Stimulated activated CD4-positive, alpha-beta T cell treated with anti-CD3 and anti-CD28 coated beads, Interleukin-15, amount 100 ng/mL, for 48 hours (primary cell): ENCODE data around the gene PARD3.

Experiments
- DNase-seq, 2 donors: peaks; one replicate each; pipeline ENCODE4 v3.0.0-alpha.2; 2020; ENCODE audit warnings: low read depth in 2 of 2

The PARD3 gene

DNA sequence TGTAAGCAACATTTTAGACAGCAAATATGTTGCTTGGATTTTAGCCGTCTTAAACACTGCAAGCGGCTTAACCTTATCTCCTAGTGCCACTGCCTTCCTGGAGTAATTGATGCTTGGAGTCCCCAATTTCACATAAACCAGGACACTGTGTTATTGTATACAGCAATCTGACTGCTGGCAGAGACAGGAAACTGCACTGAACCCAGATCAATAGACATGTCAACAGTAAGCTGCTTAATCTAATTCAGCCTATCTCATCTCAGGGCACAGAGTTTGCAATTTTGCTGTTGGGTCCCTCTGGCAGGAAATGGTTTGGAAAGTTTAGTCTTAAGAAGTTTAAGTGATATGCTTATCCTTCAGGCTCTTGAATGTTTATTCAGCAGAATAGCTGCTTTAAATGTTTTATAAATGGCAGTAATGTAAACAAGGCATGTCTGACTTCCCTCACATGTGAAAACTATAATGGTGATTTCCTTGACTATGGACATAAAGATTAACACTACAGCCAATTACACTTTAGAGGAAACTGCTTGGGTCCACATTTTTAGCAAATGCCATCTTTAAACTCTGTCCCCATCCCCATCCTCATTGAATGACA is 598.6 kb downstream of the PARD3 start:
- DNase-seq = no peak

DNA sequence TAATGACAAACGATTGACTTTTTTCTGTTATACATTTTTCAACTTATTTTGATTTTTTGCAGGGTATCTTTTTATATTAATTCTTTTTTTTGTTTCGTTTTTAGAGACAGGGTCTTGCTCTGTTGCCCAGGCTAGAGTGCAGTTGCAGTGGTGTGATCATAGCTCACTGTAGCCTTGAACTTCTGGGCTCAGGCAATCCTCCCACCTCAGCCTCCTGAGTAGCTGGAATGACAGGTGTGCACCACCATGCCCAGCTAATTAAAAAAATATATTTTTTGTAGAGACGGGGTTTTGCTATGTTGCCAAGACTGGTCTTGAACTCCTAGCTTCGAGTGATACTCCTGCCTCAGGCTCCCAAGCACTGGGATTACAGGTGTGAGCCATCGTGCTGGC is 601.3 kb downstream of the PARD3 start:
- no peak for DNase-seq

DNA sequence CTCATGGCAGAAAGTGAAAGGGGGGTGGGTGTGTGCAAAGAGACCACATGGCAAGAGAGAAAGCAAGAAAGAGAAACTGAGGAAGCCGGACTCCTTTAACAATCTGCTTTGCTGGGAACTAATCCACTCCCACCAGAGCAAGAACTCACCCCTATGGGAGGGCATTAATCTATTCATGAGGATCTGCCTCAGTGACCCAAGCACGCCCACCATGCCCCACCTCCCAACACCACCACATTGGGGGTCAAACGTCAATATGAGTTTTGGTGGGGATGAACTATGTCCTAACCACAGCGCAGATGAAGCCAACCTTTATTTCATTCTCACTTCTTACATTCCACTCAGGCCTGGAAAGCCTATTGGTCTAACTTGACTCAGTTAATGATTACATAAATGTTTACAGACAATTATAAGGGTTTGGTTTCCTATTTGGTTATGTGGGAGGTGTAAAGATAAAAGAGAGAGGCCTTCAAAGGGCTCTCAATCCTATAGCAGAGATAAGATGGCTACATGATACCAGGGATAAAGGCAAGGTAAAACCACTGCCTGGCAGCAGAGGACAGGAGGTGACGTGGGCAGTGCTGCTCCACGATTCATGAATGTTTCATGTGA is 601.8 kb downstream of the PARD3 start:
- DNase-seq = no peak

DNA sequence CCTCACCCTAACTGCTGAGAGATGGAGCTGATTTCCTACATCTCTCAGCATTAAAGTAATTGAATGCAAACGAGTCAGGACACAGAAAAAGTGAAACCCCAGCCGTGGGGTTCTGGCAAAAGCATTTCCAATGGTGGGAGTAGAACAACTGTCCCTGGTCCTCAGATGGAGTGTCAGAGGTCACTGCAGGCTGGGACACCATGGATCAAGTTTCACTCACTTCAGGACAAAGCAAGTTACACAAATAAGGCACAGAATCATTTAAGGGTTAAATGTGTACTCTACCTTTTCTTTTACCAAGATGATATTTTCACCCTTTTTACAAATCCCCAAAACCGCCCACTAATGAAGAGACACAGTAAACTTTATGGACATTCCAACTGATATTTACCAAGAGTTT is 607.8 kb downstream of the PARD3 start:
- DNase-seq = no peak

DNA sequence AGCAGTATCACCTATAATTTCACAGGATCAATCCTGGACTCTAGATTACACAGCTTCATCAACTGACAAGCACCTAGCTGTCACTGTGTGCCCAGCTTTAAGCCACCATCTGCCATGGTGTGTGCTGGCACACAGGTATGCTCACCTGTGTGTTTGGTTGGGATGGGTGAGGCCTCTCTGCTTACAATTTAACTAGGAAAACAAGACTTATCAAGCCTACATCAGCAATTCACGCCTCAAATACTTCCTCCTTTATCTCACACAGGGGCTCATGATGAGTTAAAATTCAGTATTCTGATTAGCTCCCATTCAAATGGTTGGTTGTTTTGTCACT is 608.2 kb downstream of the PARD3 start:
- DNase-seq = no peak

DNA sequence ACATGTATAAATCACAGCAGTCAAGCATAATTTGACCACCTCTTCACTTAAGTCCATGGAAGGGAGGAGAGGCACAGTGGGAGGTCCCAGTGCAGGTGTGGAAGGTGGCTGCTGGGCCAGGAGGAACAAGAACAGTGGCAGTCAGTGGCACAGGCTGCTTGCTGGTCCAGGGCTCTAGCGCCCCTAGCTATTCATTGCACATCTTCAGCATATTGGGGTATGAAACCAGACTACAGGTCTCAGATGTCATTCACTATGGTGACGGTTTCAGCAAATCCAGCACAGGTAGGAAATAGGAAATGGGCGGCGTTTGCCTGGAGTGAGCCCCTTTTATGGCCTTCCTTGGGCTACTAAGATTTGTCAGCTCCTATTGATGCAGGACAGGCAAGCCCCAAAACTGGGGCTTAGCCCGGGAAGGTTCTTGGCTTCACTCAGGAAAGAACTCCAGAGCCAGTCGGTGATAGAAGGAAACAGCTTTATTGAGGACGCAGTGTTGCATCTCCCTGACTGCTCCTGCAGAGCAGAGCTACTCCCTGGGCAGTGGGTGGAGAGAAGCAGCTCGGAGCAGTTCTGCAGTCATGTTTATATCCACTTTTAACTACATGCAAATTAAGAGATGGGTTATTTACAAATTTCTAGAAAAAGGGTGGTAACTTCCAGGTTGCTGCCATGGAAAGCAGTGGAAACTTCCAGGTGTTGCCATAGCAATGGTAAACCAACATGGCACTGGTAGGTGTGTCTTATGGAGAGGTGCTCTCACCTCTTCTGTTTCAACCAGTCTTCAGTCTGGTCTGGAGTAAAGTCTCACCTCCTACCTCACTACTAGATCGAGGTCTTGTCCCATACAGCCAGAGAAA is 608.8 kb downstream of the PARD3 start:
- no peak for DNase-seq

DNA sequence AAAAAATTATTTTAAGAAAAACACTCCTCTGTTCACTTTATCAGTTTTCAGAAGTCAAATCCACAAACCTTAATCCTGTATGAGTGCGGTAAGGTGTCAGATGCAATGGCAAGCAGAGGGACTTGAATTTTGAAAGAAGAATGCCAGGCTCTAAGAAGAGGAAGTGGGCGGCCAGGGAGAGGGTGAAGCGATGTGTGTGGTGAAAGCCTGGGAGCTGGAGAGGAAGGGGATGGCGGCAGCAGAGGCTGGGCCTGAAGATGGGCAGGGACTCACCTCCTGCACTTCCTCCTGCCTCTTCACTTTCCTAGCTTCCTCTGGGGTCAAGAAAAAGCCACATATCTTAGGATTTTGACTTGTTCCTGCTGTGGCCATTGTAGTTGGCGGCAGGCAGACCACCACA is 609.6 kb downstream of the PARD3 start:
- no peak for DNase-seq

DNA sequence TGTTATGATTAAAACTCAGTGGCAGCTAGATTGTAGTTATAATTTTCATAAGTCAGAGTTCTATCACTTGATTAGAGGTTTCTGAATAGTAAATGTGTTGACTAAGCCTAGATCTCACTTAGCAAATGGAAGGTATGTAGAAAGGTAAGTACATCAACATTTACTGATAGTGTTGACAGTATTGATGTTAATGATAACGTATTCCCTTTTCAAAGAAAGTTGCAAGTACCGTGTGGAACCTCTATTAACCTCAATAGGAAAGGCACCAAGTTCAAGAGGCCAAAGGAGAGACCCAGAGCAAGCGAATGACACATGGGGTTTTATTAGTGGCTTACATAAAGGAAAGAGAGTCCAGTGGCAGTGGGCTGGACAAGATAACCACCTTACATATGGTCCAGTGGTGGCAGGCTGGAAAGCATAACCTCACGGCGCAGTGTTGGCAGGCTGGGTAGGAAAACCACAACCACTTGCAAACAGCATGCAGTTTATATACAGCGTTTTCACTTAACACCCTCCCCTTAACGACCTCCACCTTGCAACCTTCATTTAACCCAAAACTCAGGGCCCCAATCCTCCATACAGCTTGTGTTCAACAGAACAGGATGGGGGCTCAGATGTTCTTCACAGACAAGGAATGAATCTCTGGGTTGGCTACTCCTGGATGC is 611.0 kb downstream of the PARD3 start:
- DNase-seq = no peak

DNA sequence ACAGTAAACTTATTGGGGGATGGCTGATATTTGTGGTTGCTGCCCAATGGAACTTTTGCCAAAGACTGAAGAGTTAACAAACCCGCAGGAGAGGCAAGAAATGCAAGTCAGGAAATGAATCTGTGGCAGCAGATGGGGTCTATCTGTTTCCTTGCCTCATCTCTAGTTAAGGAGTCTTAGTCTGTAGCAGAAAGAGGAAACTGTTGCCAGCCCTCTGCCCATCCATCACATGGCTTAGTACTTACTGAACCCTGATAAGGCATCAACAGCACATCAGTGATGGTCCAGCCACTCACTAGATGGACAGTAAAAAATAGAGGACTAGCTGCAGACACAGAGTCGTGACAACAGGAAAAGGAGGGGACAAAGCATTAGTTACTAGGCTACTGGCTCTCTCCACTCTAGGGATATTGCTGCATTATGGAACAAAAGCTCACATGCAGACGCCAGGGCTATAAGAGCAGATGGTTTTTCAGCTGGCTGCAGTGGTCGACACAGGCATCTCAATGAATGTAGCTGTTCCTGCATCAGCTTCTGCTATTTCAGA is 614.7 kb downstream of the PARD3 start:
- DNase-seq = no peak

DNA sequence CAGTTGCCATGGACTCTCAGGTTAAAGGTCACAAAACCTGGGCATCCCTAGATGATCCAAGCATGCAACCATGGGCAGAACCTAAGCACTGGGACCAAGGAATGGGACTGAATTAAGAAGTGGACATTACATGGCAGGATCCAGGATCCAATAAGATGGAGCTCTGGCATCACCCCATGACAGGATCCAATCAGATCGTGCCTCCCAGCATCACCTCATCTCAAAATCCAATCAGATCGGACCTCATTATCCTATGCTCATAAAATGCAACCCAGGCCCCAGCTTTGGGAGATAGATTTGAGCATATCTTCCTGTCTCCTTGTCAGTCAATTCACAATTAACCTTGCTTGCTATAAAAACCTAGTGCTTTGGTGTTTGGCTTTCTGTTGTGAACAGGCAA is 616.1 kb downstream of the PARD3 start:
- DNase-seq = no peak

DNA sequence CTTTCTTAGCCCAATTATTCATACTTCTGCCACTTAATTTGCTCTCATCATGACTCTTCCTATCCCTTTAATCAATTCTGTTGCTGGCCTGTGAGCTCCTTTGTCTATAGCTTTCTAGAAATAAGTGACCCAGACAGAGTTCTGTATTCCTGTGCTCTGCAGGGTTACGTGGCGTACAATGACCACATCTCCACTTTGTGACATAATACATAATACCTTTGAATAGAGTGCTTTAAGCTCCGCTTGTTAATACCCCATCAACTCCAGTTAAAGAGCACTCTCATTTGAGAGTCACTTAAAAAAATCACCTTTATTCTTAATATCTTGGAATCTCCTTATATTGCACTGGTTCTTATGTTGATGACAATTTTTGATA is 619.0 kb downstream of the PARD3 start:
- DNase-seq = no peak

DNA sequence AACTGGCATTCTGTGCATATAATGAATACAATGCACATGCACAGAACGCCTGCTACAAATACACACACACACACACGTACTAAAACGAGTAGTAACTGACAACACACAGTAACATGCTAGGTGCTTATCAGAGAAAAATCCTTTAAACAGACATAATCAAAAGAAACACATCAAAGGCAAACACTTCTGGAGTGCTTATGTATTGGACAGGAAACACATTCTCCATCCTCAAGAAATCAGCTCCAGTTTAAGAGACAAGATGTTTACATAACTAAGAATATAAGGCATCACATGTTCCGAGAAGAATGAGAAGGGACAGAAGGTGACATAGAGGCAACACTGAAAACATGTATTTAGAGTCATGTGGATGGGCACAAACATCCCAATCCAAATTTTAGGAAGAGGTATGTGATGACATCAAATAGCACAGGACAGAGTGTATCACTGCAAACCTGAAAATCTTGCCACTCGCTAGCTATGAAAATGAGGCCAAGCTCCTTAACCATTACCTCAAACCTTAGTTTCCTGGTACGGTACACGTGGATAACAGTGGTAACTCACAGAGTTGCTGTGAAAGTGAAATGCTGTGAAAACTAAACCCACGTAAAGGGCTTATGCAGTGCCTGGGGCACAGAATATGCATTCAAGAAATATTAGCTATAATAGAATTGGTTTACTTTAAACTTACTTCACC is 619.6 kb downstream of the PARD3 start:
- DNase-seq = no peak

DNA sequence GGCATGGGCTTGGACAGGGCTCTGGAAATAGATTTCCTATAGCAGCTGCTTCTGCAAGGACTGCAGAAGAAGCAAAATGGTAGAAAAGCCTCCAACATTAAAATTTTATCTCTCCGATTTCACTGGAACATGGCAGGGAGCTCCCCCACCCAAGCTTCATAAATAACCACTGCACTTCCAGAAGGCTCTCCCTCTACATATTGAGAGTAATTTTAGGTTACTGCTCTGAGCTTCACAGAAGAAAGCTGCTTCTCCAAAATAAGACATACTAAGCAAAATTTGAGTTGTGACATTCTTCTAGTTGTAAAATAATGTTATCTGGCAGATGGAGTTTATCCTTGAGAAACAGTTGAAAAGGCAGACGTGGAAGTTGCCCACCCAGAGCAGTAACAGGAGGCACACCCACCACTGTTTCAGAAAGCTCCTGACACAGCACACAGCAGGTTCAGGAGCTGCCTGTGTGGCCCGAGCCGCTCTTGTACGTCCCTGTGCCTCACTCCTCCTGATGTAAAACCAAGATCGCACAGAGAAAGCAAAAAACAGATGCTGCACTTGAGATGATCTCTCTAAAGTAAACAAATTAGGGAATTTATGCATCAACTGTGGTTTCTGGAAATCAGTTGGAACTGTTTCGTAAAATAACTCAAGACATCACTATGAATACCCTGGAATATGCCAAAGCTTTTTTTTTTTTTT is 621.0 kb downstream of the PARD3 start:
- no peak for DNase-seq

DNA sequence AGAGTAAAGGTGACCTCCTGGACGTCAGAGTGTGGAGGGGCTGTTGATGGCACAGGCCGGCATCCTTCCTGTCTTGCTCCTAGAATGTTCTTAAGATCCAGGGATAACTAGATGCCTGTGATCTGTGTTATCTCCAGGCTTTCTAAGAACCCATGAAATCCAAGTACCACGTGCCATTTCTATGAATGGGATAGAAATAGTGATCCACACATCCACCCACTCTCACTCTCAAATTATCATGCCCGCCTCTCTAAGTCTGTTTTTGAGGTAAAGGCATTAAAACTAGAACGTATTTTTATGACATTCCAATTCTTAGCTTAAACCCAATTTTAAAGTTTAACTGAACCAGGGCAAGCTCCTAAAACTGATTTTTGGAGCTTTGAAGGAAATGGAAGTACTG is 622.5 kb downstream of the PARD3 start:
- DNase-seq = no peak

DNA sequence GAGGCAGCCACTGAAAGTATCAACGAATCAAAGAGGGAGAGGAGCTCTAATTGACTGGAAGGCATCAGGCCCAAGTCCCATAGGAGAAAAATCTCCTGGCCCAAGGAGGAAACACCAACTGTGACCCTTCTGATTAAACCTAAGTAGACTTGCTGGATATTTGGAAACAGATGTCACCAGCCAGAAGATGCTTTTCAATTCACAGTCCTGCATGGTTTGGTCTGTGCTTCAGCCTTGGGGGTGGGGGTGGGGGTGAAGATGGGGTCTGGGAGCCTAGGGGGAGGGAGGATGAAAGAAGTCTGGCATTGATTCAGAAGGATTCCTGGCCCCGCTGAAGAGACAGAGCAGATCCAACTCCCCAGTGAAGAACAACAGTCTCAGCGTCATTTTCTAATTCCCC is 623.7 kb downstream of the PARD3 start:
- DNase-seq = no peak

DNA sequence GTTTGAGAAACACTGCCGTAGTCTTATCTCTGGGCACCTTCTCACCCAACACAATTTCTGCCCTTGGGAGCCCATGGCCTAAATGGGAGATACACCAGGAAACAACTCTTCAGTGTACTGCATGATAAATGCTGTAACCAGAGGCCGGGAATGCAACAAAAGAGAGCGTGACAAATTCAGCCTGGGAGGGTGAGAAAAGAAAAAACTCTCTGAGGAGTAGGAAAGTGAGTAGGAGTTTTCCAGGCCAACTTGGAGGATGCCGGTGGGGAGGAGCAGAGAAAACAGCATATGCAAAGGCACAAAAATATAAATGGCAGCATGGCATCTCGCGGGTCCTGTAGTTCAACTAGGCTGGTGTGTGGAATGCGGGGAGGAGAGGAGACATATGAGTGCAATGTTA is 624.5 kb downstream of the PARD3 start:
- DNase-seq = no peak

DNA sequence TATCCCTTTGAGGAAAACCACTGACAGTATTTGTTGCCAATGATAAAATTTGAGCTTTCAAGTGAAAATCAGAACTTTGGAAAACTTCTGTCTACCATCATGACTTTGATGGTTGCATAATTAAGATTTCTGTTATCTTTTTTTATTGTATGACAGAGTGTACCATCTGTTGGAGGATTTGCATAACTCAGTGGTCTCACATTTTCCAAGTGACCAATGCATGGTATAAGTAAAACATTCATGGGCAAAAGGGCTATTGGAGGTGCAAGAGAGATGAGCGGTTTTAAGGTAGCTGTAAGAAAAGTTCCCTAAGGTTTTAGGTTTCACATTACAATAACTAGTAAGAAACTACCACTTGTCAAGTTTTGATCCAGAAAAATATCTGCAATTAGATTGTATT is 625.3 kb downstream of the PARD3 start:
- no peak for DNase-seq

DNA sequence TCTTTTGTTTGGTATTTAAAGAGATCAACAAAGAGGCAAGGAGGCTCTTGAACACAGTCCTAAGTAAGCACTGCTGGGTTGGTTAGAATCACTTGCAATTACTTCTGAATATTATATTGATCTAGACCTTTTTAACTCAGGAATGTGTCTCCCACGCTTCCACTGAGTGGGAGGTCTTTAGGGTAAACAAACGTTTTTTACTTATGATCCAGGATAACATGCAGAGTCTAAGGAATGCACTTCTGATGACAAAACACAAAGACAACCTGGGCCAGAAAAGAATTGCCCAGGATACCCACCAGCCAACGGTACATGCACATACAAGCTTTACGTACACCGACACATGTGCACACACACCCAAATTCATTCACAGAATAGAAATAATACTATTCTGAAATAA is 626.9 kb downstream of the PARD3 start:
- DNase-seq = no peak

DNA sequence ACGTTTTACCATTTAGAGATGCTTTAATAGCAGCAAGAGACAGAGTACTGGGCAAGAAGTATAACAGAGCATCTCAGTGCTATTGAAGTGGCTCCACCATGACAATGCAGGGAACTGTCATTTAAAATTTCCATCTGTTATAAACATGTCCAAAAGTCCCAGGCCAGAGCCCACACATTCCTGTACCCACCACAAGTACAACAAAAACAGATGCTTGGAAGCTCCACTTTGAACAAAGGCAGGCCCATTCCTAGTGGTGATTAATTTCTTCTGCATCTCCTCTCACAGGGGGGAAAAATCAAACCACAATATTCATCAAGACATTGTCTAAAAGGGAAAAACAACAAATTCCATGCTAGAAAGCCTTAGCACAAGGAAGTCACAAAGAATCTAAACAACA is 627.9 kb downstream of the PARD3 start:
- no peak for DNase-seq

DNA sequence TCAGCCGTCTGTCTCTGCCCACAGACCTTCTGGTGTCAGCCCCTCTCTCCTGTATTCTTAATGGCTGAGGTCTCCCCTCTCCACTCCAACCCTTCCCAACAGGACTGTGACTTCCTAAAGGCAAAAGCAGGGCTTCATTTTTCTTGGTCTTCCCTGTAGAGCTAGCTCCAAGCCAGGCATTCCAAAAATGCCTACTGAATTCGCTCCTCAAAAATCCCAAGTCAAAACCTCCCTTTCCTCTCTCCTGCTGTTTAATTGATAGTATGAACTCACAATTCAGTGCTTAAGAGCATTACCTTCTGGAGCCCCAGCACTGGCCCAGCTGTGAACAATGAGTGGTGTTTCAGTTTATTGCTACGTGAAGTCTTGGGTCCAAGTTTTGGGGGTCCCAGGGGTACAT is 628.4 kb downstream of the PARD3 start:
- DNase-seq = no peak

DNA sequence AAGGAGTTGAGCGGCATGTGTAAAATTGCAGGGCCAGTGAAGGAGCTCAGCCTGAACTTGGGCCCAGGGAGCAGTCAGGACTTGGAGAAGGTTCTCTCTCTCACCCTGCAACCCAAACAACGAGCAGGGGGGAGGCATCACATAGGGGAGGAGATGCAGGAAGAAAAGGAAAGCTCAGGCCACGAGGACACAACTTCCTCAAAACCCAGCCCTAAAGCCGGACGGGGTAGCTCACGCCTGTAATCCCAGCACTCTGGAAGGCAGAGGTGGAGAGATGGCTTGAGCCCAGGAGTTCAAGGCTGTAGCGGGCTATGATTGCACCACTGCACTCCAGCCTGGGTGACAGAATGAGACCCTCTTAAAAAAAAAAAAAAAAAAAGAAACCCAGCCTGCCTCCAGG is 629.1 kb downstream of the PARD3 start:
- DNase-seq = no peak
